GM23248 (cell line): ENCODE measurements around the gene NT5C. TPM values are rescaled to one million over a fixed set of nuclear protein-coding genes. Genes with fewer than 3 reads are reported as not detected.
A peak's percentile ranks its signal among the peaks of the same experiment; 100 is the strongest.

ENCODE experiments used
- DNase-seq: peaks from one replicate; pipeline ENCODE4 v3.0.0-alpha.2; 2015
- H2AFZ ChIP-seq: fragments of 200-600 bp; sonication (generic); 2 replicates; pipeline ENCODE4 v1.6.1; 2016; ENCODE audit warnings: antibody characterized with exemption
- H3F3A ChIP-seq: fragments of 200-600 bp; sonication (generic); 2 replicates; pipeline ENCODE4 v1.6.1; 2016; ENCODE audit warnings: mild to moderate bottlenecking, antibody characterized with exemption, mixed run types; ENCODE audit not compliant: insufficient read depth
- H3K27ac ChIP-seq: fragments of 200-600 bp; sonication (generic); 2 replicates; pipeline ENCODE4 v1.5.1; 2016; ENCODE audit warnings: mild to moderate bottlenecking
- H3K27me3 ChIP-seq: fragments of 200-600 bp; sonication (generic); replicated peaks from 2 replicates; pipeline ENCODE4 v1.6.1; 2016; ENCODE audit warnings: mild to moderate bottlenecking; ENCODE audit not compliant: insufficient read depth
- H3K36me3 ChIP-seq: fragments of 200-600 bp; sonication (generic); 2 replicates; pipeline ENCODE4 v1.6.1; 2016; ENCODE audit warnings: low read depth, mild to moderate bottlenecking
- H3K4me1 ChIP-seq: fragments of 200-600 bp; sonication (generic); 2 replicates; pipeline ENCODE4 v1.6.1; 2016; ENCODE audit warnings: mild to moderate bottlenecking; ENCODE audit not compliant: insufficient read depth
- H3K4me2 ChIP-seq: fragments of 200-600 bp; sonication (generic); one replicate; pipeline ENCODE4 v1.6.1; 2016; ENCODE audit warnings: mild to moderate bottlenecking; ENCODE audit not compliant: unreplicated experiment
- H3K4me3 ChIP-seq: fragments of 200-600 bp; sonication (generic); 2 replicates; pipeline ENCODE4 v1.5.1; 2016; ENCODE audit warnings: mild to moderate bottlenecking
- H3K79me2 ChIP-seq: fragments of 200-600 bp; sonication (generic); 2 replicates; pipeline ENCODE4 v1.6.1; 2016; ENCODE audit warnings: mild to moderate bottlenecking; ENCODE audit not compliant: insufficient read depth
- H3K9ac ChIP-seq: fragments of 200-600 bp; sonication (generic); 2 replicates; pipeline ENCODE4 v1.6.1; 2016; ENCODE audit warnings: mild to moderate bottlenecking
- H3K9me2 ChIP-seq: fragments of 200-600 bp; sonication (generic); 2 replicates; pipeline ENCODE4 v1.6.1; 2016; ENCODE audit warnings: mixed run types, mild to moderate bottlenecking, moderate library complexity; ENCODE audit not compliant: insufficient read depth
- H3K9me3 ChIP-seq: fragments of 200-600 bp; sonication (generic); one replicate; pipeline ENCODE4 v1.6.1; 2017; ENCODE audit warnings: low read depth
- H4K20me1 ChIP-seq: fragments of 200-600 bp; sonication (generic); 2 replicates; pipeline ENCODE4 v1.6.0; 2016; ENCODE audit not compliant: insufficient read depth
- EZH2 ChIP-seq: fragments of 200-600 bp; sonication (generic); IDR thresholded peaks from 2 replicates; pipeline ENCODE4 v1.6.1; 2018; ENCODE audit warnings: antibody characterized with exemption, mild to moderate bottlenecking; ENCODE audit not compliant: insufficient read depth, poor library complexity, severe bottlenecking
- EZH2phosphoT487 ChIP-seq: fragments of 200-600 bp; sonication (generic); IDR thresholded peaks from 2 replicates; pipeline ENCODE4 v1.6.1; 2018; ENCODE audit warnings: antibody characterized with exemption, moderate library complexity, mild to moderate bottlenecking, low read depth; ENCODE audit not compliant: insufficient read depth
- WGBS, 2 experiments: methylation state at CpG; one replicate each; pipeline ENCODE4 v1.1.6; 2015 to 2017; ENCODE audit warnings: low lambda C conversion rate in 2 of 2, low coverage in 1 of 2; ENCODE audit errors: missing lambda C conversion rate in 2 of 2; 5-methylcytosine and 5-hydroxymethylcytosine counted together
- in situ Hi-C: fragments of 300-500 bp; cut with MboI; formaldehyde crosslinking; loops from 2 replicates; pipeline ENCODE4 v1.15.0; 2020
- polyA plus RNA-seq: library from polyadenylated mRNA; unstranded; fragments of >200 nt; fragmentation: Nextera tagmentation; extraction: Ambion mirVana; gene quantifications from 2 replicates; pipeline ENCODE4 v1.2.1, GENCODE V29; 2016
- total RNA-seq: library from RNA; depleted of rRNA; stranded (reverse); fragments of >200 nt; shearing (Covaris generic); gene quantifications from 2 replicates; pipeline ENCODE4 v1.2.3, GENCODE V29; 2014

NT5C gene
- total and polyA plus RNA-seq, 2 experiments from 2014 or later: 60.8 to 66.5 TPM

GRCh38 chr17:75099881-75100595 lies 31.5 kb downstream of the NT5C start:
- WGBS, 2 experiments: 90 to 92% methylated on average over 28 to 31 of the region's 31 CpGs
- Histone ChIP-seq H3K9me2 (no peaks in the 10 kb centered on the region), H2AFZ (no peak overlapping the region), H3K27me3 (no peaks in the 10 kb centered on the region), H3K4me1 (peaks cover 8% of the 10 kb centered on the region), H3K9me3 (no peaks in the 10 kb centered on the region), H3K27ac (no peak overlapping the region), H3K9ac (no peak overlapping the region), H3F3A (no peaks in the 10 kb centered on the region), H3K4me3 (no peak overlapping the region), H4K20me1 (no peaks in the 10 kb centered on the region), H3K79me2 (no peaks in the 10 kb centered on the region), H3K4me2 (no peak overlapping the region), H3K36me3 (no peaks in the 10 kb centered on the region)
- in situ Hi-C loops: no loop called here
- no peak for DNase-seq
- TF ChIP-seq EZH2 (no peak), EZH2phosphoT487 (no peak)

GRCh38 chr17:75098861-75099260 lies 32.7 kb downstream of the NT5C start:
- no peak overlapping the region for H3K9ac ChIP-seq
- DNase-seq: no peak
- no peak overlapping the region for H3K4me3 ChIP-seq
- H3K9me3 ChIP-seq: no peaks in the 10 kb centered on the region
- in situ Hi-C loops: no loop called here
- TF ChIP-seq EZH2phosphoT487: no peak
- TF ChIP-seq EZH2: no peak
- H3K4me2 ChIP-seq: no peak overlapping the region
- H3F3A ChIP-seq: no peaks in the 10 kb centered on the region
- H3K36me3 ChIP-seq: no peaks in the 10 kb centered on the region
- no peaks in the 10 kb centered on the region for H3K79me2 ChIP-seq
- H3K27ac ChIP-seq: no peak overlapping the region
- no peaks in the 10 kb centered on the region for H3K9me2 ChIP-seq
- H3K27me3 ChIP-seq: no peaks in the 10 kb centered on the region
- WGBS, 2 experiments: 93 to 94% methylated on average over 7 of the region's 7 CpGs
- peaks cover 8% of the 10 kb centered on the region for H3K4me1 ChIP-seq
- no peak overlapping the region for H2AFZ ChIP-seq
- H4K20me1 ChIP-seq: no peaks in the 10 kb centered on the region

GRCh38 chr17:75097865-75098264 lies 33.7 kb downstream of the NT5C start:
- WGBS, 2 experiments: 95 to 96% methylated on average over 7 of the region's 7 CpGs
- no peak overlapping the region for H3K4me3 ChIP-seq
- no peaks in the 10 kb centered on the region for H3F3A ChIP-seq
- no peaks in the 10 kb centered on the region for H3K36me3 ChIP-seq
- TF ChIP-seq EZH2phosphoT487: no peak
- TF ChIP-seq EZH2: no peak
- no peaks in the 10 kb centered on the region for H3K9me2 ChIP-seq
- H3K9me3 ChIP-seq: no peaks in the 10 kb centered on the region
- H3K27ac ChIP-seq: no peak overlapping the region
- no peak overlapping the region for H2AFZ ChIP-seq
- peaks cover 8% of the 10 kb centered on the region for H3K4me1 ChIP-seq
- in situ Hi-C loops: no loop called here
- H3K79me2 ChIP-seq: no peaks in the 10 kb centered on the region
- no peak for DNase-seq
- H3K9ac ChIP-seq: no peak overlapping the region
- no peak overlapping the region for H3K4me2 ChIP-seq
- no peaks in the 10 kb centered on the region for H3K27me3 ChIP-seq
- no peaks in the 10 kb centered on the region for H4K20me1 ChIP-seq

DNA sequence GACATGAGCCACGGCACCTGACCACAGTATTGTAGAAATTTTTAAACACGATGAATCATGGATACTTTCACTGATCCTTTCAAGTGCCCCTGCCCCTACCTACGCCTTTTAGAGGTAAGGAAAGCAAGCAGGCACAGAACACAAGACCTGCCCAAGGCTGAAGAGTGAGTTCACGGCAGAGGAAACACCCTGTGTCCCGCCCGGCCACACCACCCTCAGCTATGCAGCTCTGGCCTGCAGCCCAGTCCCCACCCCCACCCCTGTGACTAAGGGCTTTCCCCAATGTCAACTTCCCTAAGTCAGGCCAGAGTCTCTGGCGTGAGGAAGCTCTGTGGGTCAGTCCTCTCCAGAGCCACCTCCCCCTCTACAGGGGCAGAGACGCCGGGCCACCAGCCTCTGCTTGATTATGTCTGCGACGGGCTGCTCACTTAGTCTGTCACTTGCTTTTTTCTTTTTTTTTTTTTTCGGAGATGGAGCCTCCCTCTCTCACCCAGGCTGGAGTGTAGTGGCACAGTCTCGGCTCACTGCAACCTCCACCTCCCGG lies 35.4 kb downstream of the NT5C start:
- no peak overlapping the region for H3K9ac ChIP-seq
- H3K79me2 ChIP-seq: no peaks in the 10 kb centered on the region
- H3K4me2 ChIP-seq: peak overlapping the region; percentile 8
- H3K4me3 ChIP-seq: no peak overlapping the region
- H3K27ac ChIP-seq: no peak overlapping the region
- peaks cover 8% of the 10 kb centered on the region for H3K4me1 ChIP-seq
- in situ Hi-C loops: no loop called here
- 53 to 56% methylated on average over 9 to 14 of the region's 14 CpGs for WGBS, 2 experiments
- H3K36me3 ChIP-seq: no peaks in the 10 kb centered on the region
- H3K27me3 ChIP-seq: no peaks in the 10 kb centered on the region
- DNase-seq: peak; percentile 74
- H2AFZ ChIP-seq: no peak overlapping the region
- H3K9me3 ChIP-seq: no peaks in the 10 kb centered on the region
- H4K20me1 ChIP-seq: no peaks in the 10 kb centered on the region
- H3K9me2 ChIP-seq: no peaks in the 10 kb centered on the region
- TF ChIP-seq EZH2: no peak
- no peak for TF ChIP-seq EZH2phosphoT487
- H3F3A ChIP-seq: no peaks in the 10 kb centered on the region

- Histone ChIP-seq H3K27ac (no peak overlapping the region), H3F3A (no peaks in the 10 kb centered on the region), H2AFZ (no peak overlapping the region), H3K4me1 (peaks cover 8% of the 10 kb centered on the region), H3K4me2 (no peak overlapping the region), H4K20me1 (no peaks in the 10 kb centered on the region), H3K9ac (no peak overlapping the region), H3K27me3 (no peaks in the 10 kb centered on the region), H3K79me2 (no peaks in the 10 kb centered on the region), H3K4me3 (no peak overlapping the region), H3K36me3 (no peaks in the 10 kb centered on the region), H3K9me3 (no peaks in the 10 kb centered on the region), H3K9me2 (no peaks in the 10 kb centered on the region)
- TF ChIP-seq EZH2phosphoT487: no peak
- no peak for TF ChIP-seq EZH2
- DNase-seq: no peak
- 74 to 75% methylated on average over 16 of the region's 16 CpGs for WGBS, 2 experiments
- in situ Hi-C loops: no loop called here
These were observed 36.6 kb downstream of the NT5C start for GRCh38 chr17:75094871-75095399.
